HT-29 (cell line): ENCODE results near the gene PPM1L. TPM values are rescaled to one million over a fixed set of nuclear protein-coding genes. Genes with fewer than 3 reads are reported as not detected.
A peak's percentile ranks its signal among the peaks of the same experiment; 100 is the strongest.

Experiments
- DNase-seq: peaks from one replicate; pipeline ENCODE4 v3.0.0-alpha.2; 2015; ENCODE audit warnings: low spot score
- total RNA-seq: library from RNA; depleted of rRNA; stranded (reverse); fragments of >200 nt; shearing (Covaris generic); gene quantifications from 2 replicates; pipeline ENCODE4 v1.2.3, GENCODE V29; 2014

PPM1L gene
- total RNA-seq, 1 experiment from 2014 or later = 19.2 TPM

DNA sequence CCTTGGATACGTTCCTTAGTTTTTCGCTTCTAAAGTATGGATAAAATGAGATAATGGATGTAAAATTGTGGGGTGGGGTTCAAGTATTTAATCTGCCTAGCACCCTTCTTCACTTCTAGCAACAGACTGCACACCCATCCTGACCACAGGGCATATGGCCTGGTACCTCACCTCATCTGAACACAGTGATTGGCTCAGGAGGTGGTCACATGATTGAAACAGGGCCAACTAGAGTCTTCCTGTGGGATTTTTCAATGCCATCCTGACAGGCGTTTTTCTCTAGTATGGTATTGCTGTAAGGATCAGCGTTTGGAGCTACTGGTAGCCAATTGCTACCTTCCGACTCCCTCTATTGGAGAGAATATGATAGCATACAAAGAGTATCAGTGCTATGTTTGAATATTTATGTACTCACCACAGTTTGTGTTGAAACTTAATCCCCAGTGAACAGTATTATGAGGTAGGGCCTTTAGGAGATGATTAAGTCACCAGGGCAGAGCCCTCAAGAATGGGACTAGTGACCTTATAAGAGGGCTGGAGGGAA, 172.2 kb downstream of the PPM1L start:
- DNase-seq = peak; percentile 22

- peak; percentile 16 for DNase-seq
These were observed 173.6 kb downstream of the PPM1L start for GRCh38 chr3:160929595-160929994.

- DNase-seq = no peak
These were observed 175.4 kb downstream of the PPM1L start for GRCh38 chr3:160931474-160931873.

DNA sequence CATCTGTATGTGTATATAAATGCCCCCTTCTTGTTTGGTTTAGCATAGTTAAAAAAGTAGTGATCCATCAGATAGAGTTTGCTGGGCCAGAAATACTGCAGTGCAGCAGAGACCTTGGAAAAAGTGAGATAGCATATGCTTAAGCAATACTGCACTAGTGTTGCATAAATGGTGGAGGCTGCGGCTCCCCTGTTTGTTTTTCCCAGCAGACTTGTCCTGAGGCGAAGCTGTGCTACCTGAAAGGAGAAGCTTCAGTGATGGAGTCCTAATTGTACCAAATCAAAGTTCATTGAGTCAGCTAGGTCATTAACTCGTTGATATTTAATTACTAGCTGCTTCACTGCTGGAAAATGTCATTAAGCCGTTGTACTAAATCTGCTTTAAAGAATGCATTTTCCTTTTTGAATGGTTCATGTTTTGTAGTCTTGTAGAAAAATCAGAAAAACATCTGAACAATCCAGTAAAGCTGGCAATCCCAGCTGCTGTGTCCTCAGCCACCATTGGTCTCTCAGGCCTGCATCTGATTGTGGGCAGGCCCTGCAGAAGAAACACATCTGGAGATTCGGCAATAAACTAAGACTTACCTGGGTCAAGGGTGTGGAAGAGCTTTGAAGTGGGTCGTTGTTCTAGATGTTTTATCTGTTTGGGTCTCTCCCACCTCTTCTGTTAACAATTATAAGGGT, 179.5 kb downstream of the PPM1L start:
- no peak for DNase-seq

- DNase-seq = peak; percentile 94
These were observed 186.0 kb downstream of the PPM1L start for GRCh38 chr3:160941885-160942494.

DNA sequence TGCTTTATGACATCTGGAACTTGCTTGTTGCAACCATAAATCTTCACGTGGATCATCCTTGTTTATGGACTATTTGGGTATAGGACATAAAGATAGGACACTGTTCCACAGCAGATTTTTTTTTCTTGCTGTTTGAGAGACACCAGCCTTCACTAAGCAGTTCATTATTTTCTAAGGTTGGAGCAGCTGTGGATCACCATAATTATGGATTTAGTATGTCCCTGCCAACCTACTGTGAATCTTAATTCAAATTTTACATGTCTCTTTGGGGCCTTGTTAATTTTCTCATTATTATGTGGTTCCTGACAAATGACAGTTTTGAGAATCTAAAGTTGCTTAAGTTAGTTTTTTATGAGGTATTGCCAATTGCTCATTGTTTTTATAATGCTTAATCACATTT, 188.0 kb downstream of the PPM1L start:
- no peak for DNase-seq

DNA sequence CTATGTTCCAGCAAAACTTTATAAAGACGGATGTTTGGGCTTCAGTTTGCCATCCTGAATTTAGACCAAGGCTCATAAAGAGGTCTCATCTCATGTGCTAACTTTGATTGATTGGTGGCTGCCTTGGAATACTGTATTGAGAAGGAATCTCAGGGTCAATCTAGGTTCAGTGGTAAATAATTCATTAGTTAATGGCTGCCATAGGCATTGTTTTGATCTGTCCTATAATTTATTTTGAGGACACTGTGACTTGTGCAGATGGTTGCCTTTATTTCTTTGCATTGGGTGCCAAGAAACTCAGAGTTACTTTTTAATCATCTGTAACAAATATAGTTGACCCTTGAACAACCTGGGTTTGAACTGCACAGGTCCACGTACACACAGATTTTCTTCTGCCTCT, 189.3 kb downstream of the PPM1L start:
- DNase-seq = peak; percentile 20

DNA sequence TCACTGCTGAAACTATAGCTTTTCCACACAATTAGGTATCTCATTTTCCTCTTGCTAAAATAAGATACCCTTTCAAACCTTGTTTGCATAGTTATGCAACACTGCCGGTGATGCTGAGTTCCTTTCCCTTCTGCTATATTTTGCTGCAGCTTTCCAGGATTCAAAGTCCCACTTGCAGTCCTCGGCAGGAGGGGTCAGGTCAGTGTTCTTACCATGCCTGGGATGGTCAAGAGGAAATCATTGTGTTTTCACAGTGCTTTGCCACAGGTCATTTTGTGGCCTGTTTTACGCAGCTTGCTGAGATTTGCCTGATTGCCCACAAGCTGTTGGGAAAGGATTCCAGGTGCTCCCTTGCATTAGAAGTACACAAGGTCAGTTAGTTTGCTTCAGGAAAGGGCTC, 192.2 kb downstream of the PPM1L start:
- DNase-seq = no peak

DNA sequence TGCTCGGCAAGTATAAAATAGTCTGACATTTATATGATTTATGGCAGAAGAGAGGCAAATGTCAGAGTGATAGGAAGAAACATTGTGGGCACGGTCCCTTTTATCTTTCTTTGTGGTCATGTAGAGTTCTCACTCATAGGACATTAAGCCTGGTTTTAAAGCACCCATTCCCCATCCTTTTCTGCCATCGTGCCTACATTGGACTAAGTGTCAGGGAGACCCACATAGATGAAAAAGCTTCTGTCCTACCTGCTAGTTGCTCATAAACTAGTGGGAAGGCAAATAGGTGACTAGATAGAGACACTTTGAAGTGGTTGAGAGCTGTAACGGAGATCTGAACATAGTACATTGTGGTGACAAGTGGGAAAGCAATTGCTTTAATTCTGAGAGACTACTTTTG, 193.4 kb downstream of the PPM1L start:
- no peak for DNase-seq

DNA sequence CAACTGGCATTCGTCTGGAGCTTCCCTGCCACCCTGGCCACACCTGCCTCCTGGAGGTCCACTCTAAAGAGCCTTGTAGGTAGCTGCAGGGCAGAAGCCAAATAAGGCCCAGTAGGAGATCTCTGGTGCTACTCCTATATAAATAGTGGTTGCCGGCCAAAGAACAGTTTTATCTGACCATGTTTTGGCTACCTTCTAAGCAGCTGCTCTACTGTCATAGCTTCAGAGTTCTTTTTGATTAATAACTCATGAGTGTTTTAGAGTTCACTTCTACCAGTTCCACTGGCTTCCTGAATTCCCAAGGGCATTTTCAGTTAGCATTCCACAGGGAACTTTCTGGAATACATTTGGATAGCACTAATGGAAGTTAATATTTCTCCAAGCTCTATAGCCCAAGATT, 194.5 kb downstream of the PPM1L start:
- no peak for DNase-seq

- DNase-seq = no peak
These were observed 194.9 kb downstream of the PPM1L start for GRCh38 chr3:160950954-160951353.

DNA sequence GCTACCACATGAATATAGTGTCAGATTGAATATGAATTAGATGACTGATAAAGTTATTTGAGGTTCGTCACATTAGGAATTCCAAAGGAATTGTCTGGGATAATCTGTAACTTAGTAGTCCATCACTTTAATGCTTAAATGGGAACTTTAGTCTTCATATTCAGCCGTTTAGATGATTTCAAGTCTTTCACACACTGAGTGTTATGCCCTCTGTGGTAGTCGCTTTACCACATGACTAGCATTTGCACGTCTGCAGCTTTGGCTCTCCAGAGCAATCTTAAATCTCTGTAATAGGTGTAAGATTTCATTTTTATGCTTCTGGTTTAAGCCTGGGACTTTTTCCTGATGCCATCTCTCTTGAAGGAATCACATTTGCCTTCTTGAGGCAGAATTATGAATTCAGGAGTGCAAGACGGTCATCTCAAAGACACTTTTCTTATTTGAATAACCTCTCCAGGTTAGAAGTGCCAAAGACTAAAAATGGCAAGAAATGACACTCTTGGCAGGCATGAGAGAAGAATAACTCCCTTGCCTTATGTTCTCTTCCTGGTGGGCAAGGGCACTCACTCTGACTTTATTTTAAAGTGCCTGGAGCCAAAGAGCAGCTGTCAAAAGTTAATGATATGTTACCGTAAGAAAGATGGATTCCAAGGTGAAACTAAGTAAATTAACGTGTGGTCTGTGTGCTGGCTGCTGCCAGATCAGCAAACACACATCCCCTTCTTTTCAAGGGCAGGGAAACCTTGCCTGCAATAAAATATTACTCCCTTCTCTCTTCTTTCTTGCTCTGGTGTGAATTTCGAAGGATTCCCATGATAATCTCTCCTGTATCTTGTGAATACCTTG, 195.8 kb downstream of the PPM1L start:
- no peak for DNase-seq

DNA sequence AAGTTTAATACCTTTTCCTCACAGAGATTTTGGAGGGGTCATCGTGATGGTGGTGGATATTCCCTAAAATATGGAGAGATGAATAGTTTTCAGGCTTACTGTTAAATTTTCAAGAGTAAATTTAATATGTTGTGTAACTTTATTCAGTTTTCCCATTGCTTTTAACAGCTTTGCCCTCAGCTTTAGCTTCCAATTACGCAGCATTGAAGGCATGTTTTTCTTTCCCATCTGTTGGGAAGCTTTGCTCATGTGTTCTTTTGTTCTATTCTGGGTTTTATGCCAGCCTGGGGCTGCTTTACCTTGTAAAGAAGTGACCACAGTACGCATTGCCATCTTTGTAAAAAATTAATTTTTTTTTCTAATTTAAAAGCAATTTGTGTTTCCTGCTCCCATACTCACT, 197.7 kb downstream of the PPM1L start:
- DNase-seq = no peak

- DNase-seq = peak; percentile 10
These were observed 200.8 kb downstream of the PPM1L start for GRCh38 chr3:160956785-160957184.

DNA sequence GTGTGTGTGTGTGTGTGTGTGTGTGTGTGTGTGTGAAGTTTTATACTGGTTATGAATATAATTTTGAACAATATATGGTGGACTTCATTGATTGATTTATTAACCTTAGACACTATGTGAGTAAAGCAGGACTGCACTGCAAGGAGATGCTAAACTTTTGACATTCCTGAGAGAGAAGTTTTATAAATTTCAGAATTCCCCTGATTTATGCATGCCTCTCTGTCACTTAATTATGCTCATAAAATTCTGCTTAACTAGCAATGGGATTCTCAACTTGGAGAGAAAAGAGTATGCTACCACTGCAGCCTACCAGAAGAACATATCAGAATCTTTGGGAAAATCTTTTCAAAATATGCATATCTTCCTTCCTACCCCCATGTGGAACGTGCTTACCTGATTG, 204.5 kb downstream of the PPM1L start:
- DNase-seq = no peak

- no peak for DNase-seq
These were observed 207.9 kb downstream of the PPM1L start for GRCh38 chr3:160963949-160964348.

- DNase-seq = no peak
These were observed 212.7 kb downstream of the PPM1L start for GRCh38 chr3:160968761-160969160.

GRCh38 chr3:160973067-160973809, 217.2 kb downstream of the PPM1L start:
- DNase-seq = peak; percentile 39

DNA sequence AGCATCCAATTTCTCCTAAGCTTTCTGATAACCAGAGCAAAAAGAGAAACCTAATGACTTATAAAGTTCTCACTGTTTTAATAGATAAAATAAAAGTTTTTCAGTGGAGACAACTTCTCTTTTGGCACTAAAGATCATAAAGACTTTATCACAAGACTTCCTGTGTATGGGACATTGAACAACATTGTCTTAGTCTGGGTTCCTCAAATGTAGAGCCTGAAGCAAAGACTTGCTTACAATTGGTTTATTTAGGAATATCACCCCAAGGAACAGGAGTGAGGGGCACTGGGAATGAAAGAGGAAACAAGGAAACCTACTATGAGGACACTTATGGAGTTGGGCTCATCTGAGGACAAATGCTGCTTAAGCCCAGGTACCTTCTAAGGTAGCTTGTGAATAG, 221.7 kb downstream of the PPM1L start:
- DNase-seq = no peak

DNA sequence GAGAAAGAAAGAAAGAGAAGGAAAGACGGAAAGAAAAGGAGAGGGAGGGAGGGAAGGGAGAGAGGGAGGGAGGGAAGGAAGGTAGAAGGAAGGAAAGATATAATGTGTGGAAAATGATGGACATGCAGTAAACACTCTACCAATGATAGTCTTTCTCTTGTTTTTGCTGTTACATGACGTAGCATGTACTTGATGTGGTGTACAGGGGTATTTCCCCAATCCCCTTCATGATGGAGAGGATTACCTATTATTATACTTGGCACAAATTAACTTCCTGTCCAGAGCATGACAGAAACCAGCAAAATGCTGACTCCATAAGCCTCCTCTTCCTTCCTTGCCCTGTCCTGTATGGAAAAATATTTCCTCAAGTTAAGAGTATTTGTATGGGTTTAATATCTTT, 224.7 kb downstream of the PPM1L start:
- DNase-seq = no peak

- DNase-seq = no peak
These were observed 225.3 kb downstream of the PPM1L start for GRCh38 chr3:160981217-160981938.
